Smooth muscle cell (in vitro differentiated cells): Measurements from ENCODE around the gene ZBP1. TPM values are rescaled to one million over a fixed set of nuclear protein-coding genes. Genes with fewer than 3 reads are reported as not detected.

Experiments used
- DNase-seq: peaks from one replicate; lab custom pipeline; 2025; ENCODE audit not compliant: unreplicated experiment; lab: John Stamatoyannopoulos, UW
- H2AFZ ChIP-seq: fragments of 200-600 bp; sonication (generic); 2 replicates; pipeline ENCODE4 v1.6.0; 2016; ENCODE audit warnings: antibody characterized with exemption, low read depth, mild to moderate bottlenecking
- H3F3A ChIP-seq: fragments of 200-600 bp; sonication (generic); 2 replicates; pipeline ENCODE4 v1.6.0; 2017; ENCODE audit warnings: antibody characterized with exemption, low read depth
- H3K27ac ChIP-seq: fragments of 200-600 bp; sonication (generic); 2 replicates; pipeline ENCODE4 v1.5.1; 2016; ENCODE audit warnings: low read depth, mild to moderate bottlenecking
- H3K27me3 ChIP-seq: fragments of 200-600 bp; sonication (generic); 2 replicates; pipeline ENCODE4 v1.6.1; 2016; ENCODE audit warnings: low read depth, mild to moderate bottlenecking
- H3K36me3 ChIP-seq: fragments of 200-600 bp; sonication (generic); 2 replicates; pipeline ENCODE4 v1.5.1; 2016; ENCODE audit warnings: low read depth
- H3K4me1 ChIP-seq: fragments of 200-600 bp; sonication (generic); 2 replicates; pipeline ENCODE4 v1.5.1; 2016; ENCODE audit warnings: low read depth
- H3K4me2 ChIP-seq: fragments of 200-600 bp; sonication (generic); 2 replicates; pipeline ENCODE4 v1.6.0; 2016; ENCODE audit warnings: mild to moderate bottlenecking
- H3K4me3 ChIP-seq: fragments of 200-600 bp; sonication (generic); 2 replicates; pipeline ENCODE4 v1.5.1; 2016; ENCODE audit warnings: mild to moderate bottlenecking
- H3K79me2 ChIP-seq: fragments of 200-600 bp; sonication (generic); 2 replicates; pipeline ENCODE4 v1.6.0; 2016; ENCODE audit warnings: low read depth, mild to moderate bottlenecking
- H3K9ac ChIP-seq: fragments of 200-600 bp; sonication (generic); 2 replicates; pipeline ENCODE4 v1.6.0; 2016; ENCODE audit warnings: low read depth
- H3K9me3 ChIP-seq: fragments of 200-600 bp; sonication (generic); replicated peaks from 2 replicates; pipeline ENCODE4 v1.5.1; 2016; ENCODE audit warnings: low read depth
- H4K20me1 ChIP-seq: fragments of 200-600 bp; sonication (generic); 2 replicates; pipeline ENCODE4 v1.6.0; 2016; ENCODE audit warnings: low read depth
- CTCF ChIP-seq: fragments of 200-600 bp; sonication (generic); IDR thresholded peaks from 2 replicates; pipeline ENCODE4 v1.5.1; 2017; ENCODE audit warnings: borderline replicate concordance, mild to moderate bottlenecking, antibody characterized with exemption; ENCODE audit not compliant: insufficient read depth, poor library complexity, severe bottlenecking
- WGBS: methylation state at CpG from one replicate; pipeline ENCODE4 v1.1.7; 2016; ENCODE audit warnings: low lambda C conversion rate; 5-methylcytosine and 5-hydroxymethylcytosine counted together
- polyA plus RNA-seq: library from polyadenylated mRNA; unstranded; fragments of >200 nt; fragmentation: Nextera tagmentation; extraction: Ambion mirVana; gene quantifications from 2 replicates; pipeline ENCODE4 v1.2.1, GENCODE V29; 2016
- total RNA-seq: library from RNA; depleted of rRNA; stranded (reverse); fragments of >200 nt; gene quantifications from 2 replicates; pipeline ENCODE4 v1.2.3, GENCODE V29; 2014

Gene ZBP1
- total and polyA plus RNA-seq, 2 experiments from 2014 or later = not detected

DNA sequence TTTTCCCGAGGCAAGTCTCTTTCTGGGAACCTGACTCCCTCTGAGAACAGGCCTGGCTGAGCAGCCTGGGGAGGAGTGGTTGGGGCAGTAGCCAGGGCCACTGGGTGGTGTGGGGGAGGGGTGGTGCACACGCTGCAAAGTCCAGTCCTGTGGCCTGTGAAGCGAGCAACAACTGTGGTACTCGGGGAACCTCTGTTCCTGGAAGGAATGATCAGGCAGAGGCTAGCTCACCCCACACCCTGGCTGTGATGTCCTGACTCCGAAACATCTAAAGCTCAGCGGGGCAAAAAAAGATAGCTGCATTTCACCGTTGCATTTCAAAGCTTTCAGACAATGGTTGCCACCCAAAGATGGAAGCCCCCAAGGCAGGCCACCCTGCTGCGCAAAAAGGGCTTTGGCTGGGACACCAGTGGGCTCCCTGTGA, 33.8 kb downstream of the ZBP1 start:
- no peak overlapping the region for H2AFZ ChIP-seq

DNA sequence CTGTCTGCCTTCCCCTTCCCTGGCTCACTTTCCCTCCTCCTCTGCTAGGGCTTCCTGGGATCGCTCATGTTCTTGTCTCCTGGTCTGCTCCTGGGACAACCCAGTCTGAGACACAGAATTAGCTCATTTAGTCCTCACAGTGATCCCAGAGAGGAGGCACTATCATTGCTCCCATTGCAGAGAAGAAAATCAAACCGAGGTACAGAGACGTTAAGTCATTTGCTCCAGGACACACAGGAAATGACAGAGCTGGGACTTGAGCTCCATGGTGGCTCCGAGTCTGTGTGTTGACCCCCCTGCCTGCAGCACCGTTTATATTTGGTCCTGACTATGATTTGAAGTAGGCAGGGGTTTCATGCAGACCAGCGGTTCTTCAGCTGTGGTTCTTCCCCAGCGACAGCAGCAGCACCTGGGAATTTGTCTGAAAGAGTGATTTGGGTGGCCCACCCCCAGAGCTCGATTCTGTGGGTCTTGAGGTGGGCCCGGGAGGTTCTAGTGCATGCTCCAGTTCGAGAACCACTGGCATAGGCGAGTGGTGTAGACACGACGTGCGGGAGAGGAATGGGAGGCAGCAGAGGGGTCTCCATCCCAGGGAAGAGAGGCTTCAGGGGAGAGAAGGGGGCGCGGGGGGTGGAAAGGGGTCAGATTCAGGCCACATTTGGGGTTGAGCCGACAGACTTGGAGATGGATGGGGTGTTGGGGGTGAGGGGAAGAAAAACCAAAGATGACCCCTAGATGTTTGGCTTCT, 34.6 kb downstream of the ZBP1 start:
- Histone ChIP-seq H3F3A (peaks cover 5% of the 10 kb centered on the region), H3K4me3 (no peak overlapping the region), H3K9me3 (no peaks in the 10 kb centered on the region), H4K20me1 (no peaks in the 10 kb centered on the region), H2AFZ (no peak overlapping the region), H3K36me3 (no peaks in the 10 kb centered on the region), H3K27ac (no peak overlapping the region), H3K9ac (no peak overlapping the region), H3K4me1 (no peaks in the 10 kb centered on the region), H3K27me3 (no peaks in the 10 kb centered on the region), H3K4me2 (no peak overlapping the region), H3K79me2 (no peaks in the 10 kb centered on the region)
- WGBS = 94% methylated on average over 15 of the region's 17 CpGs
- no peak for DNase-seq
- TF ChIP-seq CTCF = no peak

More for the DNA sequence above, 33.8 kb downstream of the ZBP1 start:
- Histone ChIP-seq H3K79me2 (no peaks in the 10 kb centered on the region), H3K9me3 (no peaks in the 10 kb centered on the region), H3K27me3 (no peaks in the 10 kb centered on the region), H3K36me3 (no peaks in the 10 kb centered on the region), H3F3A (peaks cover 5% of the 10 kb centered on the region), H3K27ac (no peak overlapping the region), H3K4me1 (no peaks in the 10 kb centered on the region), H3K9ac (no peak overlapping the region), H4K20me1 (no peaks in the 10 kb centered on the region), H3K4me3 (no peak overlapping the region), H3K4me2 (no peak overlapping the region)
- DNase-seq = no peak
- TF ChIP-seq CTCF = no peak
- whole genome bisulfite sequencing = 61% methylated on average over 5 of the region's 8 CpGs

DNA sequence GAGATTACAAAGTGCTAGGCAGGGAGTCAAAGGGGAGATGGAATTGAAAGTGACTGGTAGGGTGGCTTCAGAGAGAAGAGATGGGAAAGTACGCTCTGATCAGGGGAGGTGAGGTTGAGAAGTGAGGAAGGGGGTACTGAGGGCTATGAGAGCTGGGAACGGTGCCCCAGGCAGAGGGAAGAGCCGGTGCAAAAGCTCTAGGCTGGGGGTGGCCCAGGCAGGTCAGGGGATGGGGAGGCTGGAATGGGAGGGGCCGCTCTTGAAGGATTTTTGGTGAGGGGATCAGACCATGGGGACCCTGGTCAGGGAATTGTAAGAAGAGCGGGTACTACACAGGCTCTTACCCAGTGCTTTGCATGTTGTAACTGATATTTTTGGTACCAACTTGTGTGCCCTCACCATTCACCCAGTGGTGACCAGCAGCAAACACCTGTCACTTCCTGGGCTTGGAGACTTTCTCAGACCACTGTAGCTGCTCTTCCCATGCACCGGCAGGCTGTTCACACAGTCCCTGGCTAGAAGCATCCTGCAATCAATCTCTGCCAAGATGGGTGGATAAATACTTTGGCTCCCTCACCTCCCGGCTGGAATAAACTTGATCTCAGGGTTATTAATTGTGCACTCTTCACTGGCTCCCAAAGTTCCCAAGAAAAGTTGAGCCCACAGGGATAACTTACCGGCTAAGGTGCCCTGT, 35.3 kb downstream of the ZBP1 start:
- Histone ChIP-seq H3K4me2 (no peak overlapping the region), H3K9ac (no peak overlapping the region), H3K27ac (no peak overlapping the region), H3K27me3 (peaks cover under 1% of the 10 kb centered on the region), H2AFZ (no peak overlapping the region), H3K4me3 (no peak overlapping the region), H3K79me2 (no peaks in the 10 kb centered on the region), H3K36me3 (no peaks in the 10 kb centered on the region), H3F3A (peaks cover 5% of the 10 kb centered on the region), H3K9me3 (no peaks in the 10 kb centered on the region), H3K4me1 (no peaks in the 10 kb centered on the region), H4K20me1 (no peaks in the 10 kb centered on the region)
- 91% methylated on average over 8 of the region's 8 CpGs for WGBS
- no peak for DNase-seq
- no peak for TF ChIP-seq CTCF
